GM21786 (cell line): Measurements from ENCODE around the gene BTC.
"Not testable (repeated sequence)": the region's sequence is repeated elsewhere in the genome, so short reads cannot be mapped to it uniquely, and the experiment has no call there.

Experiments
- ATAC-seq: cut with Tn5 transposase; IDR thresholded peaks from one replicate; pipeline ENCODE4 v1.9.1; 2021; ENCODE audit not compliant: unreplicated experiment

The BTC gene

GRCh38 chr4:74758551-74759145, 35.7 kb downstream of the BTC start:
- no peak for ATAC-seq

- no peak for ATAC-seq
Observed at GRCh38 chr4:74757136-74757535, 37.2 kb downstream of the BTC start.

GRCh38 chr4:74755486-74755885, 38.8 kb downstream of the BTC start:
- ATAC-seq: no peak

- peak; percentile 53 for ATAC-seq
Observed at GRCh38 chr4:74754218-74754617, 40.1 kb downstream of the BTC start.

GRCh38 chr4:74752798-74753197, 41.5 kb downstream of the BTC start:
- ATAC-seq: no peak

- ATAC-seq: no peak
Observed at GRCh38 chr4:74751856-74752255, 42.5 kb downstream of the BTC start.

- ATAC-seq: no peak
Observed at GRCh38 chr4:74751247-74751646, 43.1 kb downstream of the BTC start.

GRCh38 chr4:74742185-74742584, 52.1 kb downstream of the BTC start:
- no peak for ATAC-seq

GRCh38 chr4:74738464-74739143, 55.7 kb downstream of the BTC start:
- no peak for ATAC-seq

GRCh38 chr4:74734995-74735394, 59.3 kb downstream of the BTC start:
- ATAC-seq: no peak

- no peak for ATAC-seq
Observed at GRCh38 chr4:74733756-74734155, 60.6 kb downstream of the BTC start.

GRCh38 chr4:74724979-74725378, 69.3 kb downstream of the BTC start:
- ATAC-seq: no peak

- ATAC-seq: no peak
Observed at GRCh38 chr4:74716436-74716765, 77.9 kb downstream of the BTC start.

- ATAC-seq: no peak
Observed at GRCh38 chr4:74715706-74716435, 78.5 kb downstream of the BTC start.

- ATAC-seq: no peak
Observed at GRCh38 chr4:74714611-74715130, 79.7 kb downstream of the BTC start.

GRCh38 chr4:74708135-74708534, 86.2 kb downstream of the BTC start:
- ATAC-seq: not testable (repeated sequence)
